GM23338 (cell line): ENCODE data around the gene OXCT2. TPM values are rescaled to one million over a fixed set of nuclear protein-coding genes. Genes with fewer than 3 reads are reported as not detected.

ENCODE experiments used
- ATAC-seq: fragments of 200-7000 bp; cut with Tn5 transposase; 3 replicates; pipeline ENCODE4 v1.9.1; 2020
- DNase-seq: peaks from one replicate; pipeline ENCODE4 v3.0.0-alpha.2; 2015; ENCODE audit warnings: low spot score
- H2AFZ ChIP-seq: fragments of 200-600 bp; sonication (generic); 2 replicates; pipeline ENCODE4 v1.8.0; 2016; ENCODE audit warnings: antibody characterized with exemption, mild to moderate bottlenecking, moderate library complexity
- H3F3A ChIP-seq: fragments of 200-600 bp; sonication (generic); replicated peaks from 2 replicates; pipeline ENCODE4 v1.8.0; 2017; ENCODE audit warnings: antibody characterized with exemption, mixed run types, low read depth
- H3K27ac ChIP-seq: fragments of 200-600 bp; sonication (generic); 2 replicates; pipeline ENCODE4 v1.6.1; 2016; ENCODE audit warnings: low read depth
- H3K27me3 ChIP-seq: fragments of 200-600 bp; sonication (generic); 2 replicates; pipeline ENCODE4 v1.8.0; 2016; ENCODE audit warnings: mild to moderate bottlenecking, mixed run types, moderate library complexity; ENCODE audit not compliant: insufficient read depth
- H3K36me3 ChIP-seq: fragments of 200-600 bp; sonication (generic); 2 replicates; pipeline ENCODE4 v1.8.0; 2016; ENCODE audit warnings: mild to moderate bottlenecking; ENCODE audit not compliant: insufficient read depth
- H3K4me1 ChIP-seq: fragments of 200-600 bp; sonication (generic); 2 replicates; pipeline ENCODE4 v1.8.0; 2016; ENCODE audit warnings: mild to moderate bottlenecking, moderate library complexity; ENCODE audit not compliant: insufficient read depth
- H3K4me2 ChIP-seq: fragments of 200-600 bp; sonication (generic); 2 replicates; pipeline ENCODE4 v1.7.1; 2017; ENCODE audit warnings: mixed run types
- H3K4me3 ChIP-seq: fragments of 200-600 bp; sonication (generic); 2 replicates; pipeline ENCODE4 v1.6.1; 2016; ENCODE audit warnings: mixed run types
- H3K79me2 ChIP-seq: fragments of 200-600 bp; sonication (generic); replicated peaks from 2 replicates; pipeline ENCODE4 v1.8.0; 2017; ENCODE audit warnings: mild to moderate bottlenecking; ENCODE audit not compliant: insufficient read depth
- H3K9me2 ChIP-seq: fragments of 200-600 bp; sonication (generic); 2 replicates; pipeline ENCODE4 v1.8.0; 2017; ENCODE audit not compliant: insufficient read depth
- H4K20me1 ChIP-seq: fragments of 200-600 bp; sonication (generic); replicated peaks from 2 replicates; pipeline ENCODE4 v1.8.0; 2017; ENCODE audit warnings: mild to moderate bottlenecking; ENCODE audit not compliant: insufficient read depth
- H3K27ac Mint-ChIP-seq: 2 replicates; pipeline ENCODE4 v1.8.0; 2020; ENCODE audit warnings: inconsistent platforms, mild to moderate bottlenecking, moderate library complexity, mixed read lengths
- H3K27me3 Mint-ChIP-seq: 3 replicates; pipeline ENCODE4 v1.8.0; 2022; ENCODE audit warnings: low read depth, mild to moderate bottlenecking, moderate library complexity, mixed read lengths, inconsistent platforms; ENCODE audit not compliant: insufficient read depth, poor library complexity
- H3K36me3 Mint-ChIP-seq: 3 replicates; pipeline ENCODE4 v1.8.0; 2021; ENCODE audit warnings: low read depth, mild to moderate bottlenecking, inconsistent platforms, moderate library complexity, mixed read lengths
- H3K4me1 Mint-ChIP-seq: 3 replicates; pipeline ENCODE4 v1.8.0; 2020; ENCODE audit warnings: mild to moderate bottlenecking, inconsistent platforms, mixed read lengths
- H3K4me3 Mint-ChIP-seq: 3 replicates; pipeline ENCODE4 v1.8.0; 2021; ENCODE audit warnings: moderate library complexity, mild to moderate bottlenecking, inconsistent platforms, mixed read lengths
- H3K9me3 Mint-ChIP-seq: 3 replicates; pipeline ENCODE4 v1.8.0; 2020; ENCODE audit warnings: moderate library complexity, mild to moderate bottlenecking, inconsistent platforms, mixed read lengths
- CREB1 ChIP-seq: fragments of 250-450 bp; sonication (Bioruptor Pico); IDR thresholded peaks from 2 replicates; pipeline ENCODE4 v1.5.0; 2020; ENCODE audit warnings: low read depth, mild to moderate bottlenecking, moderate library complexity
- CTCF ChIP-seq, 2 experiments: fragments of 200-600 bp in 1 of 2; sonication (generic) in 1 of 2; conservative IDR thresholded peaks; 2 replicates each; pipeline versions ENCODE4 v1.5.1 to v1.6.1; 2016 to 2017; ENCODE audit warnings: antibody characterized with exemption in 2 of 2, low read depth in 2 of 2, mild to moderate bottlenecking in 2 of 2, moderate library complexity in 1 of 2
- EZH2 ChIP-seq: fragments of 200-600 bp; sonication (generic); IDR thresholded peaks from one replicate; pipeline ENCODE4 v1.8.0; 2017; ENCODE audit warnings: antibody characterized with exemption, mild to moderate bottlenecking, low read depth; ENCODE audit not compliant: unreplicated experiment
- EZH2phosphoT487 ChIP-seq: fragments of 200-600 bp; sonication (generic); IDR thresholded peaks from one replicate; pipeline ENCODE4 v1.8.1; 2018; ENCODE audit warnings: antibody characterized with exemption; ENCODE audit not compliant: unreplicated experiment
- JUNB ChIP-seq: IDR thresholded peaks from one replicate; pipeline ENCODE4 v1.6.1; 2016; ENCODE audit warnings: antibody characterized with exemption; ENCODE audit not compliant: unreplicated experiment
- POLR2AphosphoS5 ChIP-seq: IDR thresholded peaks from 2 replicates; pipeline ENCODE4 v1.6.1; 2016; ENCODE audit warnings: antibody characterized with exemption, low read depth
- ZNF114 ChIP-seq: fragments of 250-450 bp; sonication (Bioruptor Pico); IDR thresholded peaks from 2 replicates; pipeline ENCODE4 v1.5.0; 2020; ENCODE audit warnings: mild to moderate bottlenecking, moderate library complexity
- ZNF331 ChIP-seq: fragments of 250-450 bp; sonication (Bioruptor Pico); IDR thresholded peaks from 2 replicates; pipeline ENCODE4 v1.5.0; 2020; ENCODE audit warnings: low read depth, mild to moderate bottlenecking, moderate library complexity
- ZNF462 ChIP-seq: fragments of 250-450 bp; sonication (Bioruptor Pico); IDR thresholded peaks from 2 replicates; pipeline ENCODE4 v1.5.0; 2020; ENCODE audit warnings: mild to moderate bottlenecking, moderate library complexity
- polyA plus RNA-seq: library from polyadenylated mRNA; unstranded; fragments of >200 nt; fragmentation: Nextera tagmentation; extraction: Ambion mirVana; gene quantifications from 2 replicates; pipeline ENCODE4 v1.2.1, GENCODE V29; 2016
- total RNA-seq: library from RNA; depleted of rRNA; stranded (reverse); fragments of >200 nt; shearing (Covaris generic); gene quantifications from 2 replicates; pipeline ENCODE4 v1.2.3, GENCODE V29; 2014

The OXCT2 gene
- total and polyA plus RNA-seq, 2 experiments from 2014 or later: 1.4 to 2.8 TPM

- H3K79me2 ChIP-seq: no peaks in the 10 kb centered on the region
- H3K27ac ChIP-seq: no peak overlapping the region
- no peak for DNase-seq
- no peak overlapping the region for H3K4me2 ChIP-seq
- no peaks in the 10 kb centered on the region; the same call in 1 of the 2 replicates for H4K20me1 ChIP-seq
- H3K36me3 Mint-ChIP-seq: no peaks in the 10 kb centered on the region
- TF ChIP-seq EZH2phosphoT487 (no peak), CTCF (conservative IDR thresholded peaks at IDR 0.05; ENCODE audit: low read depth in 2 of 2) (no peak), POLR2AphosphoS5 (no peak), CREB1 (no peak), ZNF114 (CRISPR knock-in tag) (no peak), EZH2 (no peak)
- H3K9me2 ChIP-seq: no peaks in the 10 kb centered on the region
- peaks cover 4% of the 10 kb centered on the region; the same call in 1 of the 2 replicates for H3K4me1 ChIP-seq
- no peak overlapping the region for H3K4me3 ChIP-seq
- H3K27me3 Mint-ChIP-seq: peaks cover 21% of the 10 kb centered on the region
- peaks cover 5% of the 10 kb centered on the region; the same call in 2 of the 3 replicates for H3K4me1 Mint-ChIP-seq
- no peak overlapping the region for H2AFZ ChIP-seq
- no peaks in the 10 kb centered on the region for H3K9me3 Mint-ChIP-seq
- ATAC-seq: peak; percentile 12; the same call in 1 of the 3 replicates
- H3K27me3 ChIP-seq: peaks cover 27% of the 10 kb centered on the region
- H3K36me3 ChIP-seq: no peaks in the 10 kb centered on the region
- no peaks in the 10 kb centered on the region for H3F3A ChIP-seq
- no peak overlapping the region for H3K27ac Mint-ChIP-seq
- no peak overlapping the region for H3K4me3 Mint-ChIP-seq
Measured at GRCh38 chr1:39795651-39796050, 24.5 kb upstream of the OXCT2 start.

GRCh38 chr1:39791838-39792237 is 20.7 kb upstream of the OXCT2 start:
- no peaks in the 10 kb centered on the region for H3K9me3 Mint-ChIP-seq
- H3K36me3 ChIP-seq: no peaks in the 10 kb centered on the region
- TF ChIP-seq CREB1 (no peak), ZNF462 (CRISPR knock-in tag) (no peak), ZNF331 (CRISPR knock-in tag) (no peak), JUNB (no peak), ZNF114 (CRISPR knock-in tag) (no peak)
- H3K4me3 Mint-ChIP-seq: no peak overlapping the region
- no peak overlapping the region for H2AFZ ChIP-seq
- H3K27me3 Mint-ChIP-seq: peaks cover 39% of the 10 kb centered on the region
- no peak overlapping the region for H3K4me3 ChIP-seq
- no peaks in the 10 kb centered on the region for H3K9me2 ChIP-seq
- H3K79me2 ChIP-seq: no peaks in the 10 kb centered on the region
- H3K4me2 ChIP-seq: no peak overlapping the region
- H3K27me3 ChIP-seq: peaks cover 54% of the 10 kb centered on the region
- H3K4me1 ChIP-seq: peaks cover 4% of the 10 kb centered on the region; the same call in 1 of the 2 replicates
- no peak overlapping the region for H3K27ac ChIP-seq
- DNase-seq: no peak
- no peak for ATAC-seq
- H3K27ac Mint-ChIP-seq: no peak overlapping the region
- no peaks in the 10 kb centered on the region for H3K36me3 Mint-ChIP-seq
- H3F3A ChIP-seq: no peaks in the 10 kb centered on the region
- peaks cover 2% of the 10 kb centered on the region; the same call in 1 of the 3 replicates for H3K4me1 Mint-ChIP-seq
- no peaks in the 10 kb centered on the region; the same call in 1 of the 2 replicates for H4K20me1 ChIP-seq
